ENCODE measurements around the gene GRIA3. TPM values are rescaled to one million over a fixed set of nuclear protein-coding genes. Genes with fewer than 3 reads are reported as not detected.

Gene GRIA3
- total and polyA plus RNA-seq, 2 experiments from 2014 or later: 1.9 to 2.9 TPM

GRCh38 chrX:123190096-123190495 is 6.0 kb downstream of the GRIA3 start:
- Histone ChIP-seq H3K4me1 (ENCODE audit: insufficient read depth) (no peaks in the 10 kb centered on the region), H3K36me3 (replicated peaks; ENCODE audit: insufficient read depth, low read depth) (no peaks in the 10 kb centered on the region), H3K4me2 (no peak overlapping the region), H3K27me3 (no peaks in the 10 kb centered on the region), H4K20me1 (ENCODE audit: insufficient read depth, poor library complexity, severe bottlenecking) (no peaks in the 10 kb centered on the region), H3K9me3 (ENCODE audit: low read depth) (no peaks in the 10 kb centered on the region), H3K79me2 (no peaks in the 10 kb centered on the region), H3K27ac (no peak overlapping the region), H3K4me3 (no peak overlapping the region), H2AFZ (no peak overlapping the region), H3K9me2 (replicated peaks; ENCODE audit: insufficient read depth) (no peaks in the 10 kb centered on the region)
- no peak for TF ChIP-seq EZH2phosphoT487 (IDR thresholded peaks at IDR 0.05; ENCODE audit: low read depth, severe bottlenecking, unreplicated experiment)
- no peak for TF ChIP-seq EZH2 (IDR thresholded peaks at IDR 0.05; ENCODE audit: borderline replicate concordance)
- TF ChIP-seq CTCF (IDR thresholded peaks at IDR 0.05; ENCODE audit: poor library complexity): no peak
- DNase-seq (ENCODE audit: low spot score): no peak
- 59% methylated on average over 6 of the region's 6 CpGs for WGBS (ENCODE audit: low lambda C conversion rate, missing lambda C conversion rate)

GRCh38 chrX:123193101-123193500 is 9.0 kb downstream of the GRIA3 start:
- Histone ChIP-seq H3K27me3 (no peaks in the 10 kb centered on the region), H3K36me3 (replicated peaks; ENCODE audit: insufficient read depth, low read depth) (no peaks in the 10 kb centered on the region), H3K9me2 (replicated peaks; ENCODE audit: insufficient read depth) (no peaks in the 10 kb centered on the region), H4K20me1 (ENCODE audit: insufficient read depth, poor library complexity, severe bottlenecking) (no peaks in the 10 kb centered on the region), H3K4me3 (no peak overlapping the region), H3K4me1 (ENCODE audit: insufficient read depth) (no peaks in the 10 kb centered on the region), H3K27ac (no peak overlapping the region), H3K79me2 (no peaks in the 10 kb centered on the region), H3K9me3 (ENCODE audit: low read depth) (no peaks in the 10 kb centered on the region), H3K4me2 (no peak overlapping the region), H2AFZ (no peak overlapping the region)
- no peak for TF ChIP-seq EZH2 (IDR thresholded peaks at IDR 0.05; ENCODE audit: borderline replicate concordance)
- no peak for TF ChIP-seq CTCF (IDR thresholded peaks at IDR 0.05; ENCODE audit: poor library complexity)
- no peak for TF ChIP-seq EZH2phosphoT487 (IDR thresholded peaks at IDR 0.05; ENCODE audit: low read depth, severe bottlenecking, unreplicated experiment)
- 78% methylated on average over 4 of the region's 4 CpGs for WGBS (ENCODE audit: low lambda C conversion rate, missing lambda C conversion rate)
- DNase-seq (ENCODE audit: low spot score): no peak

GRCh38 chrX:123199338-123199737 is 15.3 kb downstream of the GRIA3 start:
- Histone ChIP-seq H3K79me2 (no peaks in the 10 kb centered on the region), H3K9me3 (ENCODE audit: low read depth) (no peaks in the 10 kb centered on the region), H3K4me1 (ENCODE audit: insufficient read depth) (no peaks in the 10 kb centered on the region), H2AFZ (no peak overlapping the region), H4K20me1 (ENCODE audit: insufficient read depth, poor library complexity, severe bottlenecking) (no peaks in the 10 kb centered on the region), H3K36me3 (replicated peaks; ENCODE audit: insufficient read depth, low read depth) (no peaks in the 10 kb centered on the region), H3K27ac (no peak overlapping the region), H3K4me3 (no peak overlapping the region), H3K27me3 (no peaks in the 10 kb centered on the region), H3K9me2 (replicated peaks; ENCODE audit: insufficient read depth) (no peaks in the 10 kb centered on the region), H3K4me2 (no peak overlapping the region)
- DNase-seq (ENCODE audit: low spot score): no peak
- TF ChIP-seq CTCF (IDR thresholded peaks at IDR 0.05; ENCODE audit: poor library complexity) (no peak), EZH2phosphoT487 (IDR thresholded peaks at IDR 0.05; ENCODE audit: low read depth, severe bottlenecking, unreplicated experiment) (no peak), EZH2 (IDR thresholded peaks at IDR 0.05; ENCODE audit: borderline replicate concordance) (no peak)
- 81% methylated on average over 1 of the region's 1 CpG for WGBS (ENCODE audit: low lambda C conversion rate, missing lambda C conversion rate)

- H3K27ac ChIP-seq: no peak overlapping the region
- H2AFZ ChIP-seq: no peak overlapping the region
- H4K20me1 ChIP-seq (ENCODE audit: insufficient read depth, poor library complexity, severe bottlenecking): no peaks in the 10 kb centered on the region
- H3K79me2 ChIP-seq: no peaks in the 10 kb centered on the region
- WGBS (ENCODE audit: low lambda C conversion rate, missing lambda C conversion rate): 65% methylated on average over 5 of the region's 5 CpGs
- TF ChIP-seq EZH2 (IDR thresholded peaks at IDR 0.05; ENCODE audit: borderline replicate concordance) (no peak), CTCF (IDR thresholded peaks at IDR 0.05; ENCODE audit: poor library complexity) (no peak), EZH2phosphoT487 (IDR thresholded peaks at IDR 0.05; ENCODE audit: low read depth, severe bottlenecking, unreplicated experiment) (no peak)
- no peaks in the 10 kb centered on the region for H3K9me2 ChIP-seq (replicated peaks; ENCODE audit: insufficient read depth)
- H3K4me2 ChIP-seq: no peak overlapping the region
- no peaks in the 10 kb centered on the region for H3K9me3 ChIP-seq (ENCODE audit: low read depth)
- DNase-seq (ENCODE audit: low spot score): no peak
- no peaks in the 10 kb centered on the region for H3K36me3 ChIP-seq (replicated peaks; ENCODE audit: insufficient read depth, low read depth)
- no peaks in the 10 kb centered on the region for H3K27me3 ChIP-seq
- no peaks in the 10 kb centered on the region for H3K4me1 ChIP-seq (ENCODE audit: insufficient read depth)
- no peak overlapping the region for H3K4me3 ChIP-seq
Measured at GRCh38 chrX:123201720-123202119, 17.6 kb downstream of the GRIA3 start.
